GM23248 (cell line): ENCODE data around the gene ZNF592. TPM values are rescaled to one million over a fixed set of nuclear protein-coding genes. Genes with fewer than 3 reads are reported as not detected.

ENCODE experiments used
- DNase-seq: peaks from one replicate; pipeline ENCODE4 v3.0.0-alpha.2; 2015
- H2AFZ ChIP-seq: fragments of 200-600 bp; sonication (generic); 2 replicates; pipeline ENCODE4 v1.6.1; 2016; ENCODE audit warnings: antibody characterized with exemption
- H3F3A ChIP-seq: fragments of 200-600 bp; sonication (generic); 2 replicates; pipeline ENCODE4 v1.6.1; 2016; ENCODE audit warnings: mild to moderate bottlenecking, antibody characterized with exemption, mixed run types; ENCODE audit not compliant: insufficient read depth
- H3K27ac ChIP-seq: fragments of 200-600 bp; sonication (generic); 2 replicates; pipeline ENCODE4 v1.5.1; 2016; ENCODE audit warnings: mild to moderate bottlenecking
- H3K27me3 ChIP-seq: fragments of 200-600 bp; sonication (generic); replicated peaks from 2 replicates; pipeline ENCODE4 v1.6.1; 2016; ENCODE audit warnings: mild to moderate bottlenecking; ENCODE audit not compliant: insufficient read depth
- H3K36me3 ChIP-seq: fragments of 200-600 bp; sonication (generic); 2 replicates; pipeline ENCODE4 v1.6.1; 2016; ENCODE audit warnings: low read depth, mild to moderate bottlenecking
- H3K4me1 ChIP-seq: fragments of 200-600 bp; sonication (generic); 2 replicates; pipeline ENCODE4 v1.6.1; 2016; ENCODE audit warnings: mild to moderate bottlenecking; ENCODE audit not compliant: insufficient read depth
- H3K4me2 ChIP-seq: fragments of 200-600 bp; sonication (generic); one replicate; pipeline ENCODE4 v1.6.1; 2016; ENCODE audit warnings: mild to moderate bottlenecking; ENCODE audit not compliant: unreplicated experiment
- H3K4me3 ChIP-seq: fragments of 200-600 bp; sonication (generic); 2 replicates; pipeline ENCODE4 v1.5.1; 2016; ENCODE audit warnings: mild to moderate bottlenecking
- H3K79me2 ChIP-seq: fragments of 200-600 bp; sonication (generic); 2 replicates; pipeline ENCODE4 v1.6.1; 2016; ENCODE audit warnings: mild to moderate bottlenecking; ENCODE audit not compliant: insufficient read depth
- H3K9ac ChIP-seq: fragments of 200-600 bp; sonication (generic); 2 replicates; pipeline ENCODE4 v1.6.1; 2016; ENCODE audit warnings: mild to moderate bottlenecking
- H3K9me2 ChIP-seq: fragments of 200-600 bp; sonication (generic); 2 replicates; pipeline ENCODE4 v1.6.1; 2016; ENCODE audit warnings: mixed run types, mild to moderate bottlenecking, moderate library complexity; ENCODE audit not compliant: insufficient read depth
- H3K9me3 ChIP-seq: fragments of 200-600 bp; sonication (generic); one replicate; pipeline ENCODE4 v1.6.1; 2017; ENCODE audit warnings: low read depth
- H4K20me1 ChIP-seq: fragments of 200-600 bp; sonication (generic); 2 replicates; pipeline ENCODE4 v1.6.0; 2016; ENCODE audit not compliant: insufficient read depth
- EZH2 ChIP-seq: fragments of 200-600 bp; sonication (generic); IDR thresholded peaks from 2 replicates; pipeline ENCODE4 v1.6.1; 2018; ENCODE audit warnings: antibody characterized with exemption, mild to moderate bottlenecking; ENCODE audit not compliant: insufficient read depth, poor library complexity, severe bottlenecking
- EZH2phosphoT487 ChIP-seq: fragments of 200-600 bp; sonication (generic); IDR thresholded peaks from 2 replicates; pipeline ENCODE4 v1.6.1; 2018; ENCODE audit warnings: antibody characterized with exemption, moderate library complexity, mild to moderate bottlenecking, low read depth; ENCODE audit not compliant: insufficient read depth
- WGBS, 2 experiments: methylation state at CpG; one replicate each; pipeline ENCODE4 v1.1.6; 2015 to 2017; ENCODE audit warnings: low lambda C conversion rate in 2 of 2, low coverage in 1 of 2; ENCODE audit errors: missing lambda C conversion rate in 2 of 2; 5-methylcytosine and 5-hydroxymethylcytosine counted together
- in situ Hi-C: fragments of 300-500 bp; cut with MboI; formaldehyde crosslinking; loops from 2 replicates; pipeline ENCODE4 v1.15.0; 2020
- polyA plus RNA-seq: library from polyadenylated mRNA; unstranded; fragments of >200 nt; fragmentation: Nextera tagmentation; extraction: Ambion mirVana; gene quantifications from 2 replicates; pipeline ENCODE4 v1.2.1, GENCODE V29; 2016
- total RNA-seq: library from RNA; depleted of rRNA; stranded (reverse); fragments of >200 nt; shearing (Covaris generic); gene quantifications from 2 replicates; pipeline ENCODE4 v1.2.3, GENCODE V29; 2014

ZNF592 gene
- total and polyA plus RNA-seq, 2 experiments from 2014 or later: 7.4 to 9.8 TPM

GRCh38 chr15:84813931-84814330 lies 65.5 kb downstream of the ZNF592 start:
- TF ChIP-seq EZH2: no peak
- TF ChIP-seq EZH2phosphoT487: no peak
- 61 to 62% methylated on average over 1 of the region's 1 CpG for WGBS, 2 experiments
- Histone ChIP-seq H3K9me3 (no peaks in the 10 kb centered on the region), H3K79me2 (no peaks in the 10 kb centered on the region), H3F3A (0 out of 2 replicates have a peak, but pooled peaks cover 14% of the 10 kb centered on the region), H3K4me3 (no peak overlapping the region), H3K4me2 (no peak overlapping the region), H3K36me3 (no peaks in the 10 kb centered on the region), H3K27ac (no peak overlapping the region), H3K27me3 (no peaks in the 10 kb centered on the region), H3K4me1 (no peaks in the 10 kb centered on the region), H4K20me1 (no peaks in the 10 kb centered on the region), H3K9me2 (no peaks in the 10 kb centered on the region), H2AFZ (no peak overlapping the region), H3K9ac (no peak overlapping the region)
- in situ Hi-C loops: no loop called here
- no peak for DNase-seq

DNA sequence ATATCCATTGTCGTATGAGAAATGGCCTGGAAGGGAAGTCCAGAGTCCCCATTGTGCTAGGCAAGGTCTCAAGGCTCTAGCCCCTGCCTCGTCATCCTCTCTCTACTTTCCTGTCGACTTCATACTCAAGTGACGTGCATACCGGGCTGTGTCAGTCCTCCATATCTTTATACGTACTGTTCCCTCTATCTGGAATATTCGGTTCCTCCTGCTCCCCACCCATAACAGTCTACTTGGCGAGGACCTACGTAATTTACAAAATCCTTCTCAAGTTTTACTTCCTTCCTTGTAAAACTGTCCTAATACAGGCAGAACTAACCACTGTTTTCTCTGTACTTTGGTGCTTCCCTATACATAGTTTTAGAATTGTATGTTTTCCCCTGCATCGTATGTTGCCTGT lies 66.5 kb downstream of the ZNF592 start:
- 78 to 80% methylated on average over 10 of the region's 10 CpGs for WGBS, 2 experiments
- Histone ChIP-seq H3K9me3 (no peaks in the 10 kb centered on the region), H4K20me1 (no peaks in the 10 kb centered on the region), H3K9me2 (no peaks in the 10 kb centered on the region), H3K27ac (no peak overlapping the region), H3K4me1 (no peaks in the 10 kb centered on the region), H3K4me2 (no peak overlapping the region), H3K79me2 (no peaks in the 10 kb centered on the region), H3K9ac (no peak overlapping the region), H3F3A (0 out of 2 replicates have a peak, but pooled peaks cover 14% of the 10 kb centered on the region), H3K36me3 (no peaks in the 10 kb centered on the region), H3K27me3 (no peaks in the 10 kb centered on the region), H3K4me3 (no peak overlapping the region), H2AFZ (no peak overlapping the region)
- TF ChIP-seq EZH2phosphoT487 (no peak), EZH2 (no peak)
- DNase-seq: no peak
- in situ Hi-C loops: no loop called here

DNA sequence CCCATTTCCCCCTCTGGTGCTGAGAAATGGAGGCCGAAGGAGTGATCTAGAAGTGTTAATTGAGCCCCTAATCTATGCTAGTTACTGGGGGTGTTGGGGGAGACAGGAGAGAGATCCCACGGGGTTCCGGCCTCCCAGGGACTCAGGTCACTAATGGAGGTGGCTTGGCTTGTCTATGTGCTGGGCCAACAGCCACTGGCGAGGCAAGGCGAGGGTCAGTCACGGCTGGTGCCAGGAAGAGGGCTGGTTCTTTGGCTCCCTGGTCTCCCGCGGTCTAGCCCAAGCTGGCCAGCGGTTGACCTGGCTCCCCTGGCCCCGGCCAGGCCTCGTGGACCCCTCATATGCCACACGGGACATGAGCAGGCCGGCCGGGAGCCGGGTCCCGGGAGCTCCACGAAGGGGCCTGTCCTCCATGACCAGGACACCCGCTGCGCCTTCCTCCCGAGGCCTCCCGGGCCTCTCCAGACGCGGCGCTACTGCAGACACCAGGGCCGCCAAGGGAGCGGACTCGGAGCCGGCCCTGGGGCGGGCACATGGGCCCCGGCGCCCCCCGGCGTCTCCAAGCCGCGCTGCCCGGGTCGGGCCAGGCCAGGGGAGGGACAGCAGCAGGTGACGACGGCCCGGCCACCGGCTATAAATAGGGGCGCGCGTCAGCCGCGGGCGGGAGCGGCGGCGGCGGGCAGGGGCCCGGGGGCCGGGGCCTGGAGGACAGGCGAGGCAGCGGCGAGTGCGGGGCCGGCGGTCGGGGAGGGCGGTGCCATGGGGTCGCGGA lies 68.5 kb downstream of the ZNF592 start, which contains the start of gene ALPK3:
ALPK3 (plus strand) TSS at position 663 of the 772 bp plus-strand sequence; CDS start at position 760, 97 bp downstream.
- Histone ChIP-seq H3K27ac (no peak within 1 kb of the TSS), H3K4me3 (no peak within 1 kb of the TSS), H3K4me2 (no peak within 1 kb of the TSS), H2AFZ (no peak within 1 kb of the TSS), H3K9me2 (no peaks in the 10 kb centered on the region), H3K4me1 (no peaks in the 10 kb centered on the region), H3K79me2 (no peaks in the 10 kb centered on the region), H3K9me3 (no peaks in the 10 kb centered on the region), H3K27me3 (no peaks in the 10 kb centered on the region), H3K36me3 (no peaks in the 10 kb centered on the region), H3K9ac (no peak within 1 kb of the TSS), H3F3A (0 out of 2 replicates have a peak, but pooled peaks cover 11% of the 10 kb centered on the region), H4K20me1 (no peaks in the 10 kb centered on the region)
- in situ Hi-C loops: no loop called here
- no peak for TF ChIP-seq EZH2
- no peak for TF ChIP-seq EZH2phosphoT487
- WGBS, 2 experiments: 39 to 41% methylated on average over 30 to 57 of the region's 63 CpGs
- no peak for DNase-seq

- no peaks in the 10 kb centered on the region for H3K27me3 ChIP-seq
- H3K4me1 ChIP-seq: no peaks in the 10 kb centered on the region
- no peak overlapping the region for H3K4me3 ChIP-seq
- in situ Hi-C loops: no loop called here
- H4K20me1 ChIP-seq: no peaks in the 10 kb centered on the region
- no peak overlapping the region for H3K9ac ChIP-seq
- 0 out of 2 replicates have a peak, but pooled peaks cover 11% of the 10 kb centered on the region for H3F3A ChIP-seq
- no peak overlapping the region for H2AFZ ChIP-seq
- no peaks in the 10 kb centered on the region for H3K9me2 ChIP-seq
- H3K27ac ChIP-seq: no peak overlapping the region
- no peaks in the 10 kb centered on the region for H3K79me2 ChIP-seq
- no peaks in the 10 kb centered on the region for H3K9me3 ChIP-seq
- no peak overlapping the region for H3K4me2 ChIP-seq
- 61 to 74% methylated on average over 24 of the region's 27 CpGs for WGBS, 2 experiments
- no peaks in the 10 kb centered on the region for H3K36me3 ChIP-seq
- no peak for TF ChIP-seq EZH2phosphoT487
- no peak for TF ChIP-seq EZH2
- DNase-seq: no peak
Measured at GRCh38 chr15:84817466-84818081, 69.2 kb downstream of the ZNF592 start.
